ENCODE results near the gene DPEP2.
"Not testable (repeated sequence)": the region's sequence is repeated elsewhere in the genome, so short reads cannot be mapped to it uniquely, and the experiment has no call there.

DPEP2 gene

GRCh38 chr16:67979955-67980678 is 19.2 kb downstream of the DPEP2 start, which contains the start of gene DPEP3:
Gene DPEP3 (minus strand): TSS chr16:67980499. CDS start chr16:67980380, 119 bp downstream.
- H3K4me3 ChIP-seq (ENCODE audit: low read depth, low read length) = no peak within 1 kb of the TSS
- DNase-seq (ENCODE audit: low read depth) = no peak

- no peak for DNase-seq (ENCODE audit: low read depth)
- no peak overlapping the region for H3K4me3 ChIP-seq (ENCODE audit: low read depth, low read length)
Measured at GRCh38 chr16:67977469-67978227, 21.6 kb downstream of the DPEP2 start.

- no peak overlapping the region for H3K4me3 ChIP-seq (ENCODE audit: low read depth, low read length)
- no peak for DNase-seq (ENCODE audit: low read depth)
Measured at GRCh38 chr16:67977005-67977404, 22.3 kb downstream of the DPEP2 start.

- H3K4me3 ChIP-seq (ENCODE audit: low read depth, low read length) = no peak overlapping the region
- no peak for DNase-seq (ENCODE audit: low read depth)
Measured at GRCh38 chr16:67976205-67976604, 23.1 kb downstream of the DPEP2 start.

GRCh38 chr16:67975321-67976105 is 23.8 kb downstream of the DPEP2 start:
- DNase-seq (ENCODE audit: low read depth) = no peak
- no peak overlapping the region for H3K4me3 ChIP-seq (ENCODE audit: low read depth, low read length)

DNA sequence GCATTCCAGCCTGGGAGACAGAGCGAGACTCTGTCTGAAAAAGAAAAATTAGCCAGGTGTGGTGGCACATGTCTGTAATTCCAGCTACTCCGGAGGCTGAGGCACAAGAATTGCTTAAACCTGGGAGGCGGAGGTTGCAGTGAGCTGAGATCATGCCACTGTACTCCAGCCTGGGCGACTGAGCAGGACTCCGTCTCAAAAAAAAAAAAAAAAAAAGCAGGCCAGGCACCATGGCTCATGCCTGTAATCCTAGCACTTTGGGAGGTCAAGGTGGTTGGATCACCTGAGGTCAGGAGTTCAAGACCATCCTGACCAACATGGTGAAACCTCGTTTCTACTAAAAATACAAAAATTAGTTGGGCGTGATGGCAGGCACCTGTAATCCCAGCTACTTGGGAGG is 27.0 kb downstream of the DPEP2 start:
- DNase-seq (ENCODE audit: low read depth); H3K4me3 ChIP-seq (ENCODE audit: low read depth, low read length): not testable (repeated sequence)

DNA sequence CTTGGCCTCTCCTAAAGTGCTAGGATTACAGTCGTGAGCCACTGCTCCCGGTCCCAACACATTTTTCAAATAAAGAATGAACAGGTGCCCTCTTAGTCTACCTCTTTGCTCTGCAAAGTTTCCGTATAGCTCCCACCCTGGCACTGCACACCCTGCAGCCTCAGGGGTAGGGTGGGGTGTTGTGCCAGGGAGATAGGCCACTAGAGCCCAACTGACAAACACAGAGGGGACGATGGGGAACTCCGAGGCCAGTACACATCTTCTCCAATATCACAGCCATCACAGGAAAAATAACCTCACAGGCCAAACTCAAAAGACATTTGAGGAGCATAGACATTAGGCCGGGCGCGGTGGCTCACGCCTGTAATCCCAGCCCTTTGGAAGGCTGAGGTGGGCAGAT is 28.2 kb downstream of the DPEP2 start:
- H3K4me3 ChIP-seq (ENCODE audit: low read depth, low read length) = no peak overlapping the region
- DNase-seq (ENCODE audit: low read depth) = no peak

DNA sequence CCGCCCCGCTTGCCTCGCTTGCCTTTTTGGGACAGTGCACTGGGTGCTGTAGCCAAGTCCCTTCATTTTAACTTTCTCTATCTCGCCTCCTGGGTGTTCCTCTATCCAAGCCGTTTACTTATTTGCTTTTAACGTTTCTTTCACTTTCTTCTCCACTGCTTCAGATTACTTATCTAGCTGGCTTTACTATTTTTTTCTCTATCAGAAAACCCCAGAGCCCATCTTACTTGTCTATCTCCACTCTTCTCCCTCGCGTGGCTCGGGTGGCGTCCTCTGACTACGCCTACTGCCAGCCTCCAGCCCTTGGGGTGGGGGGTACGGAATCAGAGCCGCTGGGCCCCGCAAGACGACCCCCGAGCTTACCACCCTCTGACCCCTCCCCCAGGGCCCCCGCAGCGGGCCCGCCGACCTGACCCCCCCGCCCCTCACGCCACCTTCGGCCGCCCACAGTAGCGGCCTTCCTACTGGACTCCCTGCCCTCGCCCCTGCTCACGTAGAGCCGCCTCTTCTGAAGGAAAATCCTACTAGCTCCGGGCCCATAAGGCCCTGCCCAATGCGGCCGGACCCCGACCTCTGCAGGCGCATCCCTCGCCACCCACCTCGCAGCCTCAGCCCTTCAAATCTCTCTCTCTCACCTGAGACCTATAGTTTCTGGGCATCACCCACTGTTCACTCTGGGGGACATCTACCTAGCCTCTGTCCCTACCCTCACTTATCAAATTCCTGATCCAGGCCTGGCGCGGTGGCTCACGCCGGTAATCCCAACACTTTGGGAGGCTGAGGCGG is 29.8 kb downstream of the DPEP2 start:
- no peak for DNase-seq (ENCODE audit: low read depth)
- H3K4me3 ChIP-seq (ENCODE audit: low read depth, low read length) = peak overlapping the region; percentile 67

DNA sequence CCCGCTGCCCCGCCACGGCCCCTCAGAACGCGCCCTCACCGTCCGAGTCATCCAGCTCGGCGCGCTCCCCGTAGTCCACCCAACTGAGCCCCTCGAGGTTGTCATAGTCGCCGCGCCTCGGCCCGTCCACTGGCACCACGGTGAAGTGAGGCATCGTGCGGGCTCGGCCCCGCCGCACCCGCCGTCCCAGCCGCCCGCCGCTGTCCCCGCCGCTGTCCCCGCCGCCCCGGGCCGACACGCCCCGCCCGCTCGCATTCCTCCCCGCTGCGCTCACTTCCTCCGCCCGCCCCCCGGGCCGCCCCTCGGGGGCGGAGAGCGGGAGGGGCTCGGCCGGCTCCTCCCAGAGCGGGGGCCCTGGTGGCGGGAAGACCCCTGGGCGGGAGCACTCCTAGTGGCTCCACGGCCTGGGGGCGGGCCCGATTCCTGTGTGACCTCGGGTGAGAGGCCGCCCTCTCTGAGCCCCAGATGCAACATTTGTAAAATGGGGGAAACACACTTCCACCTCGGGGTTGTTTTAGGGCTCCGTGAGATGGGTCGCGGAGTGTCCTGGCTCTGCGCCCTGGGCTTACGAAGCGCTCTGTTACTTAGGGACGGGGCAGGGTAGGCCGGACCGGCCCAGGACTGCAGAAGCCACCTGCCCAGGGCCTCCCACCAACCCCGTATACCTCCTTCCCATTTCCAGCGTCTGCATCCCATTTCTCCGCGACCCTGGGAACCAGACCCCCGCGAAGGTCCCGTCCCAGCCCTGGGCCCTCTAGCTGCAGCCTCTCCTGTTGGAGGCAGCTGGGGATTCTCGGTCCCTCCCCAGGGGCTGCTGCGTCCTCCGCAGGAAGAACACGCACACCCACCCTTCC is 30.7 kb downstream of the DPEP2 start, which contains the start of gene SLC12A4:
Gene SLC12A4, minus strand, starts transcription at position 238 of the 854 bp plus-strand sequence. Its CDS starts 84 bp downstream, at position 154.
- DNase-seq (ENCODE audit: low read depth) = peak; percentile 40
- peak within 1 kb of the TSS; percentile 67 for H3K4me3 ChIP-seq (ENCODE audit: low read depth, low read length)

GRCh38 chr16:67967958-67968399 is 31.3 kb downstream of the DPEP2 start:
- DNase-seq (ENCODE audit: low read depth) = no peak
- peak overlapping the region; percentile 67 for H3K4me3 ChIP-seq (ENCODE audit: low read depth, low read length)

DNA sequence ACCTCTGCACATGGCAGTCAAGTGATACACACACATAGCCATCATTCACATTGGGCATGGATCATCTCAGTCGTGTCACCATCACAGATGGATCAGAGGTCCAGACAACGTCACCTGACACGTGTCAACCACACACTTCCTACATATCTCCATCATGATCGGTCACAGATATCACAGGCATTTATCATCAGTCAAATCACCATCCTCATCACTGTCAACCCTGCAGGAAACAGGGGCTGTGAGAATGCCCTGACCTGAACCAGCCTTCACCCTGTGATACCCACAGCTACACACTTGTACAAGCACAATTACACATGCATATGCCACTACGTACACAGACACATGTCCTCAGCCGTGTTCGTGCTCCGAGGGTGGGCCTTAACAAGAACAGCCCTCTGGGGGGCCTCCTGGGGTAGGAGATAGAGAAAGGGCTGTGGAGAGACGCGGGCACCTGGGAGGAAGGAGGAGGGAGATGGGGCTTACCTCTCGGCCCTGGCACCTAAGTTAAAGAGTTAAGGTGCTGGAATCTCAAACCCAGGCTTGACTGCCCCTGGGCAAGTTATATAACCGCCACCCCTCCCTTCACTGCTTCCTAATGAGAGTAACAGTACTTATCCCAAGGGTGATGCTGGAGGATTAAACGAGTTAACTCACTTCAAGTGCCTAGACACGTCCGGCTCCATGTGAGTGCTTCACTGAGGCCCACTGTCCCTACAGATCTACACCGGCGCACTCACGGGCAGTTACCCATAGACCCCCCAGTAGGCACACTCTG is 31.9 kb downstream of the DPEP2 start:
- DNase-seq (ENCODE audit: low read depth) = no peak
- H3K4me3 ChIP-seq (ENCODE audit: low read depth, low read length) = peak overlapping the region; percentile 67

DNA sequence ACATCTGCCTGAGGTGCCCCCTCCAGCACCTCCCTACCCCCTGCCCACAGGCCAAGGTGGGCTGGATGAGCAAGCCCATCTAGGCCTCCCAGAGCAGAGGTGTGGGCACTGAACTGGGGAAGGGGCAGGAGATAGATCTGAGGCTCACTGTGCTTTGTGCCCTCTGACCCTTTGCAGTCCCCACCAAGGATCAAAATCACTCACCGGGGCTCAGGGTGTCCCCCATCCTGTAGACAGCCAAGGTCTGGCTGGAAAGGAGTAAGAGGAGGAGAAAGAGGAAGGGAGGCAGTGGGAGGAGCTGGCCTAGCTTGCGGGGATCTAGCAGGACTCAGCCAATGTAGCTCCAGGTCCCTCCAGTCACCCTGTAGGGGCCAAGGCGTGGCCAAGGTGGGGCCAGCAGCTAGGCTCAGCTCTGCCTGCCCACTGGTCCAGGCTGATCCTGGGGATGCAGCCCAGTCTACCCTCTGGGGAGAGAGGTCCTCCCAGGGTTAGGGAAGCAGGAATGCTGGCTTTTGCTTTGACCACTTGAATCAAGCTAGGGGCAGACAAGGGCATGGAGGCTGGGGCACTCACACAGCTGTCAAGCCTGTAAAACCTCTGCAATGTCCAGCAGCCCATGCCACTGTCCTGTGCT is 32.6 kb downstream of the DPEP2 start:
- no peak for DNase-seq (ENCODE audit: low read depth)
- H3K4me3 ChIP-seq (ENCODE audit: low read depth, low read length) = peak overlapping the region; percentile 67

GRCh38 chr16:67965668-67966548 is 33.4 kb downstream of the DPEP2 start:
- no peak for DNase-seq (ENCODE audit: low read depth)
- H3K4me3 ChIP-seq (ENCODE audit: low read depth, low read length) = peak overlapping the region; percentile 67

- no peak for DNase-seq (ENCODE audit: low read depth)
- no peak overlapping the region for H3K4me3 ChIP-seq (ENCODE audit: low read depth, low read length)
Measured at GRCh38 chr16:67964477-67965131, 34.7 kb downstream of the DPEP2 start.

DNA sequence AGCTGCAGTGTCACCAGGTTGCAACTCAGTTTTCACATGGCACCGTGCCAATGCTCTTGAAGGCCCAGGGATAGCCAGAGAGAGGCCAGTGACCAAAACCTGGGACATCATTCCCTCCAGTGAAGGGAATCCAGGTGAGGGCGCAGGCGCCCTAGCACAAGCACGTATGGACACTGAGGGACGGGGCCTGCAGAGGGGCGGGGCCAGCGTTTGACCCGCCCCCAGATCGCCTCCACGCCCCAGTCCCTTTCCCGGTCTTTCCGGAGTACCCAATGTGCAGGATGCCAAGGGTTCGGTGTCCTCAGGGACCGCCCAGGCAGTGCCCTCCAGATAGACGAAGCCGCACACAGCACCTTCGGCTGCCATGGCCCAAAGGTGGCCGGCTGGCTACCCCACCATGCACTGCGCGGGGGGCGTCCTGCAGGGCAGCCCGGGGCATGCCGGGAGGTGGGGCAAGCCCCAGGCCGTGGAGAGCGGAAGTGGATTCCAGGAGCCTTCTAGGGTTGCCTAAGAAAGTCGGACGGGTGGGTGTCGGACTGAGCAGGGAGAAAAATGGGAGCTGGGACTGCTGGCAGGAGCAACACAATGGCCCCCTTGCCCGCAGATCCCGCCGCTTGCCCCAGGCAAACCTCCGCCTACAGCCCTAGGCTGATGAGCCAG is 35.5 kb downstream of the DPEP2 start:
- no peak overlapping the region for H3K4me3 ChIP-seq (ENCODE audit: low read depth, low read length)
- DNase-seq (ENCODE audit: low read depth) = no peak
